Activated T-helper 2 cell treated with anti-CD3 and anti-CD28 coated beads, Interferon-gamma antibody, Interleukin-2, Interleukin-4, amounts not matched to agents 10 μg/mL and 5 μg/mL and 100 μg/mL, durations not matched to agents 14 hours and 24 hours and 36 hours (primary cell): ENCODE data around the gene CEP89. TPM values are rescaled to one million over a fixed set of nuclear protein-coding genes. Genes with fewer than 3 reads are reported as not detected.
"Not testable (repeated sequence)": the region's sequence is repeated elsewhere in the genome, so short reads cannot be mapped to it uniquely, and the experiment has no call there.

Experiments used
- DNase-seq: peaks from one replicate; pipeline ENCODE4 v3.0.0; 2021; ENCODE audit warnings: low spot score
- H3K27ac Mint-ChIP-seq: one replicate; pipeline ENCODE4 v1.8.0; 2021; ENCODE audit warnings: mixed read lengths
- H3K27me3 Mint-ChIP-seq: one replicate; pipeline ENCODE4 v1.8.0; 2021; ENCODE audit warnings: low read depth, mixed read lengths
- H3K36me3 Mint-ChIP-seq: one replicate; pipeline ENCODE4 v1.8.0; 2021; ENCODE audit warnings: low read depth, mixed read lengths
- H3K4me1 Mint-ChIP-seq: one replicate; pipeline ENCODE4 v1.8.0; 2021; ENCODE audit warnings: low read depth, mixed read lengths
- H3K4me3 Mint-ChIP-seq: one replicate; pipeline ENCODE4 v1.8.0; 2021; ENCODE audit warnings: low read depth, mild to moderate bottlenecking, moderate library complexity, mixed read lengths
- H3K9me3 Mint-ChIP-seq: one replicate; pipeline ENCODE4 v1.8.0; 2021; ENCODE audit warnings: mixed read lengths
- intact Hi-C: fragments of 100-400 bp; cut with micrococcal nuclease; formaldehyde crosslinking; loops from one replicate; pipeline ENCODE4 v1.15.1; 2023
- total RNA-seq: library from RNA; stranded (reverse); gene quantifications from 2 replicates; pipeline ENCODE4 v1.2.3, GENCODE V29; 2022

The CEP89 gene
- total RNA-seq, 1 donor from 2014 or later: 18.0 TPM

- no peak overlapping the region for H3K4me3 Mint-ChIP-seq
- intact Hi-C loops: no loop called here
- no peak for DNase-seq
- H3K9me3 Mint-ChIP-seq: no peaks in the 10 kb centered on the region
- H3K36me3 Mint-ChIP-seq: peaks cover 6% of the 10 kb centered on the region
- H3K4me1 Mint-ChIP-seq: no peaks in the 10 kb centered on the region
- no peaks in the 10 kb centered on the region for H3K27me3 Mint-ChIP-seq
- no peak overlapping the region for H3K27ac Mint-ChIP-seq
Measured at GRCh38 chr19:32908641-32909190, 63.0 kb downstream of the CEP89 start.

- H3K27ac Mint-ChIP-seq: no peak overlapping the region
Measured at GRCh38 chr19:32902448-32902847, 69.3 kb downstream of the CEP89 start.

GRCh38 chr19:32901504-32902161 lies 70.1 kb downstream of the CEP89 start:
- DNase-seq: no peak
- H3K27me3 Mint-ChIP-seq: no peaks in the 10 kb centered on the region
- H3K4me3 Mint-ChIP-seq: no peak overlapping the region
- peaks cover 2% of the 10 kb centered on the region for H3K4me1 Mint-ChIP-seq
- H3K9me3 Mint-ChIP-seq: no peaks in the 10 kb centered on the region
- H3K36me3 Mint-ChIP-seq: peaks cover 16% of the 10 kb centered on the region
- H3K27ac Mint-ChIP-seq: no peak overlapping the region
- intact Hi-C loops: no loop called here

More at GRCh38 chr19:32902448-32902847, 69.3 kb downstream of the CEP89 start:
- peaks cover 8% of the 10 kb centered on the region for H3K36me3 Mint-ChIP-seq
- intact Hi-C loops: no loop called here
- H3K27me3 Mint-ChIP-seq: no peaks in the 10 kb centered on the region
- no peak for DNase-seq
- H3K4me3 Mint-ChIP-seq: no peak overlapping the region
- H3K4me1 Mint-ChIP-seq: no peaks in the 10 kb centered on the region
- H3K9me3 Mint-ChIP-seq: no peaks in the 10 kb centered on the region

GRCh38 chr19:32896516-32897214 lies 75.1 kb downstream of the CEP89 start:
- Mint-ChIP-seq H3K27me3 (no peaks in the 10 kb centered on the region), H3K4me1 (peaks cover 9% of the 10 kb centered on the region), H3K27ac (no peak overlapping the region), H3K9me3 (peaks cover 19% of the 10 kb centered on the region), H3K36me3 (peaks cover 30% of the 10 kb centered on the region), H3K4me3 (no peak overlapping the region)
- no peak for DNase-seq
- intact Hi-C loops: no loop called here

DNA sequence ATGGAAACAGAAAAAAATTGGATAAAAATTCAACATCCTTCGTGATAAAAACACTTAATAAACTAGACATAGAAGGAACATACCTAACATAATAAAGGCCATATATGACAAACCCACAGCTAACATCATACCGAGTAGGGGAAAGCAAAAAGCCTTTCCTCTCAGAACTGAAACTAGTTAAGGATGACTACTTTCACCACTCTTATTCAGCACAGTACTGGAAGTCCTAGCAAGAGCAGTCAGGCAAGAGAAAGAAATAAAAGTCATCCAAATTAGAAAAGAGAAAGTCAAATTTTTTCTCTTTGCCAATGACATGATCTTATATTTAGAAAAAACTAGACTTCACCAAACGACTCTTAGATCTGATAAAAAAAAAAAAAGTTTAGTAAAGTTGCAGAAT lies 76.4 kb downstream of the CEP89 start:
- DNase-seq: no peak
- Mint-ChIP-seq H3K4me3 (no peak overlapping the region), H3K36me3 (peaks cover 37% of the 10 kb centered on the region), H3K27ac (no peak overlapping the region), H3K4me1 (peaks cover 9% of the 10 kb centered on the region), H3K9me3 (peaks cover 25% of the 10 kb centered on the region), H3K27me3 (no peaks in the 10 kb centered on the region)
- intact Hi-C loops: no loop called here

- Mint-ChIP-seq H3K4me3 (no peak overlapping the region), H3K9me3 (peaks cover 25% of the 10 kb centered on the region), H3K36me3 (peaks cover 25% of the 10 kb centered on the region), H3K27me3 (no peaks in the 10 kb centered on the region), H3K27ac (no peak overlapping the region), H3K4me1 (peaks cover 6% of the 10 kb centered on the region)
- no peak for DNase-seq
- intact Hi-C loops: no loop called here
Measured at GRCh38 chr19:32891609-32892008, 80.1 kb downstream of the CEP89 start.

DNA sequence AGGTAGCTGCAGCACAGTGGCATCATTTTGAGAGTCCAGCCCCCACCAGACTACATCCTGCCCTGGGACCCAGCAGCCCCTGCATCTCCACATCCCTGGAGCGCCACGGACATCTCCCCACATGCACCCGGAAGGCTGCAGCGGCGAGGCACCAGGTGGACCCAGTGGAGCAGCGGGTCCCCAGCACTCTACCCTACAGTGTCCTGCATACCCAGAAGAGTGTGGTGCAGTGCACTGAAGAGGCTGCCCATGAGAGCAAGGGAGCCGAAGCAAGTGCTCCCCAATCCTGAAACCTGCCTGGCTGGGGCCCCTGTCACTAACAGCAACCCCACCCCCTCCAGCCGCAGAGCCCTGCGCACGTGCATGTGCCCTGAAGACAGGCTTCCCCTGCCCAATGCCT lies 80.9 kb downstream of the CEP89 start:
- no peaks in the 10 kb centered on the region for H3K27me3 Mint-ChIP-seq
- DNase-seq: no peak
- H3K27ac Mint-ChIP-seq: no peak overlapping the region
- H3K9me3 Mint-ChIP-seq: peaks cover 25% of the 10 kb centered on the region
- intact Hi-C loops: no loop called here
- peaks cover 6% of the 10 kb centered on the region for H3K4me1 Mint-ChIP-seq
- peaks cover 25% of the 10 kb centered on the region for H3K36me3 Mint-ChIP-seq
- H3K4me3 Mint-ChIP-seq: no peak overlapping the region

- Mint-ChIP-seq H3K27me3 (no peaks in the 10 kb centered on the region), H3K4me3 (no peak overlapping the region), H3K27ac (no peak overlapping the region), H3K4me1 (peaks cover 3% of the 10 kb centered on the region), H3K36me3 (peaks cover 25% of the 10 kb centered on the region), H3K9me3 (peaks cover 25% of the 10 kb centered on the region)
- intact Hi-C loops: no loop called here
- no peak for DNase-seq
Measured at GRCh38 chr19:32890326-32890725, 81.4 kb downstream of the CEP89 start.

- intact Hi-C loops: no loop called here
Measured at GRCh38 chr19:32889137-32889934, 82.4 kb downstream of the CEP89 start.

DNA sequence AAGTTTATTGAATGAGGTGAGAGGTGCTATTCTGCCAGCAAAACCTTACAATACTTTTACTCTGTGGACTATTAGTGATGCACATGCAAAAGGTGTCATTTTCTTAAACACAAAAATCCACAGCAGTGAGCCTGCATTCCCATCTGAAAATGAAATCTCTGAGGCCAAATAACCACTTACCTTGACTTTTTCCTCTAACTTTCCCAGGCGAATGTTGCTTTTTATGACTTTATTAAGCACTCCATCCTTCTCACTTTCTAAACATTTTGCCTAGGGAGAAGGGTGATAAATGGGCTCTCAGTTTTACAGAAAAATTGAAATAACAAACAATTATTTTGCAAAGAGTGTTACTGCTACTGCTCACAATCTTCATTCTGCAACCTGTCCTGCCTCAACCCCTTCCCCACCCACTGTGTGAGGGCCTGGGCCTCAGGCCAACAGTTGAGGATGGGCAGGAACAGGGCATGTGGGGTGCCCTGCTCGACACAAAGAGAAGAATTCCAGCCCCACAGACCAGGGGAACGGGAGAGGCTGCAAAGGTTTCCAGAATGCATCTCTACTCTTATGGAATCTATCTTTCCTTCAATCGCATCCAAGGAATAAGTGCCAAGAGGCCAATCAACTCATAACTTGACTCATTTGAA lies 84.1 kb downstream of the CEP89 start:
- Mint-ChIP-seq H3K27ac (no peak overlapping the region), H3K9me3 (peaks cover 13% of the 10 kb centered on the region), H3K36me3 (peaks cover 16% of the 10 kb centered on the region), H3K4me3 (no peak overlapping the region), H3K4me1 (no peaks in the 10 kb centered on the region), H3K27me3 (no peaks in the 10 kb centered on the region)
- intact Hi-C loops: no loop called here
- DNase-seq: no peak

More at GRCh38 chr19:32889137-32889934, 82.4 kb downstream of the CEP89 start:
- Mint-ChIP-seq H3K27me3 (no peaks in the 10 kb centered on the region), H3K4me3 (no peak overlapping the region), H3K9me3 (peaks cover 25% of the 10 kb centered on the region), H3K36me3 (peaks cover 25% of the 10 kb centered on the region), H3K27ac (no peak overlapping the region), H3K4me1 (no peaks in the 10 kb centered on the region)
- DNase-seq: no peak

- Mint-ChIP-seq H3K27ac (no peak overlapping the region), H3K9me3 (peaks cover 2% of the 10 kb centered on the region), H3K36me3 (peaks cover 7% of the 10 kb centered on the region), H3K27me3 (no peaks in the 10 kb centered on the region), H3K4me3 (no peak overlapping the region), H3K4me1 (no peaks in the 10 kb centered on the region)
- intact Hi-C loops: no loop called here
- no peak for DNase-seq
Measured at GRCh38 chr19:32886241-32886640, 85.5 kb downstream of the CEP89 start.

DNA sequence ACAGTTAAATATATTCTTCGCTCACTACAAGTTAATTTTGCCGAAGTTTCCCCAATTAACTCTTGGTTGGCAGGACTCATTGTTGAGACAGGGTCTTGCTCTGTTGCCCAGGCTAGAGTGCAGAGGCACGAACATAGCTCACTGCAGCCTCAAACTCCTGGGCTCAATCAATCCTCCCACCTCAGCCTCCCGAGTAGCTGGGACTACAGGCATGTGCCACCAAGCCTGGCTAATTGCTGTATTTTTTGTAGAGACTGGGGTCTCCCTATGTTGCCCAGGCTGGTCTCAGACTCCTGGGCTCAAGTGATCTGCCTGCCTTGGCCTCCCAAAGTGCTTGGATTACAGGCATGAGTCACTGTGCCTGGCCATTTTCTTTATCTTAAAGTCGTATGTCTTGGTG lies 86.5 kb downstream of the CEP89 start:
- H3K4me1 Mint-ChIP-seq, H3K27me3 Mint-ChIP-seq, H3K27ac Mint-ChIP-seq, H3K4me3 Mint-ChIP-seq, H3K36me3 Mint-ChIP-seq, DNase-seq, H3K9me3 Mint-ChIP-seq, intact Hi-C loops: not testable (repeated sequence)
